ENCODE data around the gene ANTKMT.

- TF ChIP-seq EP300 (IDR thresholded peaks at IDR 0.05) (no peak), POLR2A (IDR thresholded peaks at IDR 0.05) (no peak), CTCF (IDR thresholded peaks at IDR 0.05) (no peak)
Measured at GRCh38 chr16:704552-705380, 16.2 kb upstream of the ANTKMT start.
